ENCODE results near the gene SYMPK.

GRCh38 chr19:45872095-45872919 lies 9.4 kb upstream of the SYMPK start:
- TF ChIP-seq YY1 (IDR thresholded peaks at IDR 0.05; ENCODE audit: insufficient read depth, insufficient read length) (no peak), ZNF274 (IDR thresholded peaks at IDR 0.05; ENCODE audit: low read depth, low read length) (no peak)

Measured in NT2/D1 (cell line).